Measurements from ENCODE around the gene BRD1.
"Not testable (repeated sequence)": the region's sequence is repeated elsewhere in the genome, so short reads cannot be mapped to it uniquely, and the experiment has no call there.

BRD1 gene

GRCh38 chr22:49852898-49853894, 25.5 kb upstream of the BRD1 start, which contains the start of gene ZBED4:
ZBED4 (plus strand) TSS chr22:49853844; CDS start chr22:49883663, 29,819 bp downstream.
- DNase-seq = peak; percentile 90 to 98 (median 94)

- DNase-seq = not testable (repeated sequence)
Observed at GRCh38 chr22:49852568-49852897, 24.9 kb upstream of the BRD1 start.

- DNase-seq = no peak
Observed at GRCh38 chr22:49850959-49851802, 23.5 kb upstream of the BRD1 start.

GRCh38 chr22:49850021-49850911, 22.6 kb upstream of the BRD1 start:
- DNase-seq = no peak

GRCh38 chr22:49849161-49850020, 21.7 kb upstream of the BRD1 start:
- DNase-seq = no peak

GRCh38 chr22:49848690-49849160, 21.1 kb upstream of the BRD1 start:
- DNase-seq = no peak

GRCh38 chr22:49847751-49848689, 20.3 kb upstream of the BRD1 start:
- no peak for DNase-seq

GRCh38 chr22:49845666-49846459, 18.2 kb upstream of the BRD1 start:
- DNase-seq = no peak

GRCh38 chr22:49845241-49845640, 17.6 kb upstream of the BRD1 start:
- no peak for DNase-seq

GRCh38 chr22:49838771-49839717, 11.4 kb upstream of the BRD1 start:
- DNase-seq = peak; percentile 79 to 92 (median 88)

- DNase-seq = no peak
Observed at GRCh38 chr22:49833340-49834007, 5.8 kb upstream of the BRD1 start.

GRCh38 chr22:49829044-49829853, 1.6 kb upstream of the BRD1 start:
- peak in 2 of 6 experiments; percentile 34 to 38 for DNase-seq

GRCh38 chr22:49828599-49828965, 909 bp upstream of the BRD1 start:
- DNase-seq = no peak

- DNase-seq = peak in 1 of 6 experiments; percentile 58
Observed at GRCh38 chr22:49827271-49827852, 311 bp downstream of the BRD1 start.

GRCh38 chr22:49826603-49827270, 936 bp downstream of the BRD1 start:
- peak; percentile 28 to 76 (median 36) for DNase-seq
